Activated naive CD4-positive, alpha-beta T cell treated with anti-CD3 and anti-CD28 coated beads, Interleukin-2, amount 50 U/mL, for 72 hours (primary cell): ENCODE measurements around the gene PAK6. TPM values are rescaled to one million over a fixed set of nuclear protein-coding genes. Genes with fewer than 3 reads are reported as not detected.

ENCODE experiments used
- ATAC-seq, 2 donors: fragments of 150-1000 bp; cut with Tn5 transposase; 2 replicates each; pipeline ENCODE4 v1.10.0; 2021; ENCODE audit warnings: mild to moderate bottlenecking in 2 of 2, moderate library complexity in 2 of 2
- DNase-seq, 2 donors: peaks; one replicate each; pipeline ENCODE4 v3.0.0; 2021 to 2022; ENCODE audit warnings: low spot score in 2 of 2
- H3K27ac Mint-ChIP-seq, 2 donors: one replicate each; pipeline ENCODE4 v1.8.0; 2022; ENCODE audit warnings: mild to moderate bottlenecking in 2 of 2, mixed read lengths in 2 of 2
- H3K36me3 Mint-ChIP-seq, 2 donors: one replicate each; pipeline ENCODE4 v1.8.0; 2022; ENCODE audit warnings: mixed read lengths in 2 of 2
- H3K9me3 Mint-ChIP-seq, 2 donors: one replicate each; pipeline ENCODE4 v1.8.0; 2022; ENCODE audit warnings: mixed read lengths in 2 of 2
- total RNA-seq, 2 donors: library from RNA; stranded (reverse); gene quantifications; one replicate each; pipeline ENCODE4 v1.2.3, GENCODE V29; 2022

PAK6 gene
- total RNA-seq, 2 donors from 2014 or later: 0.29 to 0.30 TPM

DNA sequence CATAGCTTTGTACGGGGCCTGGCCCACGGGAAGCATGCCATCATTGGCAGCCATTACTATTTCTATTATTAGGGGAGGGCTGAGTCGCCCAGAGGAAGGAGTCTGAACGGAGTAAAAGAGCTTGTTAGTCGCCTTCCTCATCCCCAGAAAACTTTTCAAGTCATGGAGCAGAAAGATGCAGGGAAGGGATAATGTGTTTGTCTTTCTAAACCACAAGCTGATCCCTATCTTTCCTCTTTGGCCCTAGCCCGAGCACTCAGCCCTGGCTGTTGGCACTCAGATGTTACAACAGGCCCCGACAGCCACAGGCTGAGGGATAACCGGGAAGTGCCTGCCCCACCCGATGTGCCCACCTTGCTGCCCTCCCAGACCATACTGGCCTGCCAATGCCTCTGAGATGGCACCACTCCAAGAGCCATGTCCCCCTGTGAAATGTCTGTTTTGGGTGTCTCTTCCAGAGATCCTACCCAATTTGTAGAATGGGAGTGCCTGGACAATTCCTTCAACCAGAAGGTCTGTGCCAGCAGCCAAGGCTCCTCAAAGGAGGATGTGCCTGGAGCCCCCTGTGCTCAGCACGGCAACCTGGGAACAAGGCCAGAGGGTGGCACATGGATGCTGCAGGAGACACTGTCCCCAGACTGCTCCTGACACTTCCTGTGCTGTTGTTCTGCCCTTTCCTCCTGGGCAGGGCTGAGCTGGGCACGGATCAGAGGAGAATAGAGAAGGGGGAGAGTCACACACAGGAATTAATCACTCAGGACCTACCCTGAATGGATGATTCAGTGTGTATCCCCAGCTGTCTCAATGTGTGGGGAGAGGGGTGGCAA, 10.8 kb downstream of the PAK6 start:
- ATAC-seq (no peak), DNase-seq (no peak)
- Mint-ChIP-seq H3K27ac (no peak overlapping the region), H3K36me3 (no peaks in the 10 kb centered on the region), H3K9me3 (no peaks in the 10 kb centered on the region)

DNA sequence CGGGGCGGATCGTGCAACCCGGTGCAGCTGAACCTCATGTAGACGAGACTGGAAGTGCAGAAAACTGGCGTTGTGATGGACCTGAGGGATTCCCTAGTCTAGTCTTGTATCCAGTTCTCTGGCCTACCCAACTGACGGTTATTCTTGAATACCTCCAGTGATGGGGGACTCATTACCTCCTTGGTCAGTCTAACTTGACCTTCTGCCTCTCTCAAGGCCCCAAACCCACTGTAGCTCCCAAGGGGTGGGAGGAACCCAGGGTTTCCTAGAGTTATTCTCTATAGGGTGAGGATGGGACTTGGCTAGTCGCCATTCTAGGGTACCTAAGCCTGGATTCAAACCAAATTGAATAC, 11.4 kb downstream of the PAK6 start:
- no peaks in the 10 kb centered on the region for H3K36me3 Mint-ChIP-seq
- DNase-seq (no peak), ATAC-seq (no peak)
- H3K9me3 Mint-ChIP-seq: no peaks in the 10 kb centered on the region
- H3K27ac Mint-ChIP-seq: no peak overlapping the region

DNA sequence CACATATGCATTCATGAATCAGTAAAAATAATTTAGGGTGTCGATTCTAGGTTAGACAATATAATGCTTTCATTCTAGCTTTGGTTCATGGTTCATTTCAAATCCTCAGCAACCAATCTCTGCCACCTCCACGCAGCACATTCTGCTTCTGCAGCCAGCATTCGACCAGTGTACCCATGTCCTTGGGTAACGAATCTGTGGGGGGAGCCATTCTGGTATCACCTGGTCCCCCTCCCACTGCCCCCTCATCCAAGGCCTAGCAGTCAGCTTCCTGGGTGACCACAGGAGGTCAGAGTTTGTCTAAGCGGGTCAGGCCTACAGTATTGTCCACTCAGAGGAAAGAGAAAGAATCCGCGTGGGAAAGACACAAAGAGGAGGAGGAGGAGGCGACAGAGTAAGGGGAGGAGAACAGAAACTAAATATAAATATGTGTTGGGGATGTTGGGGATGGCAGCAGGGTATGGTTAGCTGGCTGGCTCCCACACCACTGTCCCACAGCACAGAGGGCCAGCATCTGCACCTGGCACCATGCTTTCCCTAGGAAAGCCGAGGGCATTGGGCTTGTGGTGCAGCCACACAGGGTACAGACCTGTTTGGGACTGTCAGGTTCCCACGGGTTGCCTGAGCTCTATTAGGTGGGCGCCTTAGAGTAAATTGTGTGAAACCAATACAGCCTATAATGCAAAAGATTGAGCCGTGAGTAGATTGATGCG, 12.1 kb downstream of the PAK6 start:
- Mint-ChIP-seq H3K27ac (no peak overlapping the region), H3K9me3 (no peaks in the 10 kb centered on the region), H3K36me3 (no peaks in the 10 kb centered on the region)
- DNase-seq (no peak), ATAC-seq (no peak)

DNA sequence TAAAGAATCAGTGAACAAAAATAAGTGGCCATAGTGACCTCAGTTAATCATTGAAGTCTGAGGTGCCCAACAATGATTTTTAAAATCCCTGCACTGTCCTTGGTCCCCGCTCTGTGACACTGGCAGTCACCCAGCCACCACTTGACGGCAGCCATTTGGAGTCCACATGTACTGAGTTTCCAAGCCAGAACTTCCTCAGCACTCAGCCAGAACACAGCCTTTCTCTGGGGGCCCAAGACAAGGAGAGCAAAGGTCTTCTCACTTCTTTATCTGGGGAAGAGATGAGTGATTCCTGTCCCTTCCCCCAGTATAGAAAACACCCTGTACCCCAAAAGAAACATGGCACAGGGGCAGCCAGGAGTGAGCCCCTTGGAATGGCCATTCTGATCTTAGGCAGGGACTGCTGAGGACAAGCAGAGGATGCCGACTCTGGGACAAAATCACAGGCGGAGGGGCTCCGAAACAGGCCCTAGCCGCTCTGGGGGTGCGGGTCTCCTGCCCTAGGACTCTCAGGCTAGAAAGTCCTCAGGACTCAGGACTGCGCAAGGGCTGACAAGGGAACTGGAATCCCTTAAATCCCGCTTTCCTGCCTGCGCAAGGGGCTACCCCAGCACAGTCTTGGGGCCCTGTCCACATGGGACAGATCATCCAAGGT, 12.8 kb downstream of the PAK6 start:
- ATAC-seq (no peak), DNase-seq (no peak)
- Mint-ChIP-seq H3K9me3 (no peaks in the 10 kb centered on the region), H3K36me3 (no peaks in the 10 kb centered on the region), H3K27ac (no peak overlapping the region)

DNA sequence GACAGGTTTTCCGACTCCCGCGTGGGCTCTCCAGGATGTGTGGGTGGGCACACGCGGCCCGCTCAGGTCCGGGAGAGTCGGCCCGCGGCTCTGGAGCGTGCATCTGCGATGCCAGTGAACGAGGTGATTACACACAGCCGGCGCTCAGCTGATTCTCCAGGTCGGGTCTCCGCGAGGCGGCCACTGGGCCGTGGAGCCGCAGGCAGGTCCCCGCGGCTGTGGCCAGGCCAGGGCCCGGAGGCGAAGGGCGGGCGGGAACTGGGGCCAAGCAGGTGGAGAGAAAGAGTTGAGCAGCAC, 13.2 kb downstream of the PAK6 start:
- H3K9me3 Mint-ChIP-seq: no peaks in the 10 kb centered on the region
- no peaks in the 10 kb centered on the region for H3K36me3 Mint-ChIP-seq
- ATAC-seq (no peak), DNase-seq (no peak)
- no peak overlapping the region for H3K27ac Mint-ChIP-seq

DNA sequence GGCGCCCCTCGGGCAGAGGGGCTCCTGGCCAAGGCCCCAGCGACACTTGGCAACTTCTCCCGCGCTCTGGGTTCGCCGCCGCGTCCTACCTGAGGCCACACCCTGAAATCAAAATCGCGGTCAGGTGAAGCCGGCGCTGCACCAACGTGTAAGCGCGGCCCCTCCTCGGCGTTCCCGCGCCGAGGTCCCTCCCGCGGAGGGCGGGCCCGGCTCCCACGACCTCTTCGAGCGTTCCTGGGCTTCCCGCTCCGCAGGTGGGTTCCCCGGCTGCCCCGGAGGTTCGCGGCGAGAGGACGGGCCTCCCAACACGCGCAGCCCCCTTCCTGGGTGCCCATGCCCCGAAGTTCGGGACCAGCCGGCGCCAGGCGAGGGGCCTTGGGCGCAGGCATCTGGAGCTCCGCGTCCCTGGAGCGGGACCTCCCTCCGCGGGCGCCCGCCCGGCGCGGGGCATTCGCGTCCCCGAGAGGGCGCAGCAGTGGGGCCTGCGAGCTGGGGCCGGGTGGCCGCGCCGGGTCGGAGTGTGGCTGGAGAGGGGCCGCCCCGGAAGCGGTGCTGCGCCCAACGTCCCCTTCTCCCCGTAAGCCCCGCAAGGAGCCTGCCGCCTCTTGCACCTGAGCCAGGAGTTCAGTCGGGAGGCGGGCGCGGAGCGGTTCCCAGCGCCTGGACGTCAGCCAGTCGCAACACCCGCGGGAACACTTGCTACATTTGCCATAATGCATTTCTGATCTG, 13.7 kb downstream of the PAK6 start:
- Mint-ChIP-seq H3K27ac (no peak overlapping the region), H3K36me3 (no peaks in the 10 kb centered on the region), H3K9me3 (no peaks in the 10 kb centered on the region)
- ATAC-seq: peak; percentile 28 to 60
- DNase-seq: peak in 1 of 2 donors; percentile 29

DNA sequence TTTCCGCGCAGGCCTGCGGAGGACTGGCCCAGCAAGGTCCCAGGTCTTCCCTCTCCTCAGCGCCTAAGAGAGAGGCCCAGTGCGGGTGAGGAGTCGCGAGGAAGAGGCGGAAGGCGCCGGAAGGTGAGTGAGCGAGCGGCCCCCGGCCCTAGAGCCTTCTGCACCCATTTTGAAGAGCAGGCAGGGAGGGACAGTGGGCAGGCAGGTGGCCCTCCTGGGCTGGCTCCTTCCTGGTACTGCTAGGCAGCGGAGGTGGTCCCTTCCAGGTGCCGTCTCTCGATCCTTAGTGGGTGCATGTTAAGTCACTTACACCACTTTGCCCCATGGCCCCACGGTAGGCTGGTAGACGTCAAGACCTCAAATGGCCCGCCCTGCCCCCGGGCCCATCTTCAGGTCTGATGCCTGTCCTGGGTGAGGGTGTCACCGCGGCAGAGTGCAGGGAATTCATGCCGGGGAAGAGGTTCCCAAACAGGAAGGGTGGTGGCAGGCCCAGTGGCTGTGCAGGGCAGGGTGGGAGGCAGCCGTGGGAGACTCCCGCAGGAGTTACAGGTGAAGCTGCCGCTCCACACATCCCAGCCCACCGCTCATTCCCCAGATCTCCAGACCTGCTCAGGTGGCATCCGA, 14.4 kb downstream of the PAK6 start:
- H3K36me3 Mint-ChIP-seq: no peaks in the 10 kb centered on the region
- no peak for DNase-seq
- H3K9me3 Mint-ChIP-seq: no peaks in the 10 kb centered on the region
- no peak overlapping the region for H3K27ac Mint-ChIP-seq
- peak in 1 of 2 donors; percentile 46 for ATAC-seq

DNA sequence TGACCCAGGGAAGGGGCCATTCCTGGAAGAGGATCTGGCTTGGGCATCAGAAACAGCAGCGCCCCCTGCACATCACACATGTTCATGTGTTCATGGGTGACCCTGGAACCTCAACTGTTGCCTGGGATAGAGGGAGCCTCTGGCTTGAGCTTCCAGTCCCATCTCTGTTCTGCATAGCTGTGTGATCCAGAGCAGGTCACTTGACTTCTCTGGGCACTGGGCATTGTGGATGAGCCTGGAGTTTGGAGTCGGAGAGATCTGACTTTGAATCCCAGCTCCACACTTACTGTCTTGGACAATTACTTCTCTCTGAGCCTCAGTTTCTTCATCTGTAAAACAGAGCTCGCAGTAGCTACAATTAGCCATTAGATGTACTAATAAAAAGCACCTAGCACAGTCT, 15.6 kb downstream of the PAK6 start:
- DNase-seq (no peak), ATAC-seq (no peak)
- no peak overlapping the region for H3K27ac Mint-ChIP-seq
- H3K9me3 Mint-ChIP-seq: no peaks in the 10 kb centered on the region
- no peaks in the 10 kb centered on the region for H3K36me3 Mint-ChIP-seq

DNA sequence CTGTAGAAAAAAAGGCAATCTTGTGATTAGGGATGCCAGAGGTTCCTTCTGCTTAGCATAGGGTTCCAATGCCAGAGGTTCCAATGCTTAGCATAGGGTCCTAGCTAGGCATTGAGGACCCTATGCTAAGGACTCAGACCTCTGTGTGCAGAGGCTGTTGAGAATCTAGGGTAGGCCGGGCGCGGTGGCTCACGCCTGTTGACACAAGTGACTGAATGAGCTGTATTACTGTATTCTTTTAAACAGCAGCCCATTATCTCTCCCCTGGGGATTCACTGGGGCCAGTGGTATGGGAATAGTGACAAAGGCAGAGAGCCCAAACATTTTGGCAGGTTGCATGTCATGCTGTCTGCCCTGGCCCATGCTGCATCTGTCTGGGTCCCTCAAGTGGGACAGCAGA, 16.2 kb downstream of the PAK6 start:
- H3K27ac Mint-ChIP-seq: no peak overlapping the region
- ATAC-seq (no peak), DNase-seq (no peak)
- no peaks in the 10 kb centered on the region for H3K36me3 Mint-ChIP-seq
- H3K9me3 Mint-ChIP-seq: no peaks in the 10 kb centered on the region

DNA sequence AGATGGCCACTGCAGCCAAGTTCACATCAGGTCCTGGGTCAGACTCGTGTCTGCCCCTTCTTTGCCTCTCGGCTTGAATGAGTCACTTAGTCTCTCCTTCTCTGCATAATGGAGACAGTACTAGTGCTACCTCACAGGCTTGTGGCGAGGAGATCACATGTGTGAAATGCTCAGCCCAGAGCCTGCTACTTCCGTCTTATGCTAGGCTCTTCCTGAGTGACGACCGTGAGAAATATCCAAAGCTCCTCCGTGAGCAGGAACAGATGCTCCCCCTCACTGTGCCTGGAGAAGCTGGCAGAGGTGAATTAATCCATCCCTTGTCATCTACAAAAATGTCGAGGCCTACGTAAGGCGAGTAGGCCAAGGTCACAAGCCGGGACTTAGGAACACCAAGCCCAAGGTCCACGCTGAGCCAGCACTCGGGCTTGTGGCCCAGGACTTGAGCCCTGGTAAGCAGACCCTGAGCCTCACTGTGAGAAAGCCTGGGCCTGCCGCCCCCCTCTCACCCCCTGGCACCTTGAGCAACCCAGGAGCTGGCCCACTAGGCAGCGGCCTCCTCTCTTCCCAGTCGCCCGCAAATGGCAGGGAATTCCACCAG, 17.9 kb downstream of the PAK6 start:
- Mint-ChIP-seq H3K27ac (no peak overlapping the region), H3K36me3 (no peaks in the 10 kb centered on the region), H3K9me3 (no peaks in the 10 kb centered on the region)
- no peak for DNase-seq
- ATAC-seq: peak in 1 of 2 donors; percentile 72

DNA sequence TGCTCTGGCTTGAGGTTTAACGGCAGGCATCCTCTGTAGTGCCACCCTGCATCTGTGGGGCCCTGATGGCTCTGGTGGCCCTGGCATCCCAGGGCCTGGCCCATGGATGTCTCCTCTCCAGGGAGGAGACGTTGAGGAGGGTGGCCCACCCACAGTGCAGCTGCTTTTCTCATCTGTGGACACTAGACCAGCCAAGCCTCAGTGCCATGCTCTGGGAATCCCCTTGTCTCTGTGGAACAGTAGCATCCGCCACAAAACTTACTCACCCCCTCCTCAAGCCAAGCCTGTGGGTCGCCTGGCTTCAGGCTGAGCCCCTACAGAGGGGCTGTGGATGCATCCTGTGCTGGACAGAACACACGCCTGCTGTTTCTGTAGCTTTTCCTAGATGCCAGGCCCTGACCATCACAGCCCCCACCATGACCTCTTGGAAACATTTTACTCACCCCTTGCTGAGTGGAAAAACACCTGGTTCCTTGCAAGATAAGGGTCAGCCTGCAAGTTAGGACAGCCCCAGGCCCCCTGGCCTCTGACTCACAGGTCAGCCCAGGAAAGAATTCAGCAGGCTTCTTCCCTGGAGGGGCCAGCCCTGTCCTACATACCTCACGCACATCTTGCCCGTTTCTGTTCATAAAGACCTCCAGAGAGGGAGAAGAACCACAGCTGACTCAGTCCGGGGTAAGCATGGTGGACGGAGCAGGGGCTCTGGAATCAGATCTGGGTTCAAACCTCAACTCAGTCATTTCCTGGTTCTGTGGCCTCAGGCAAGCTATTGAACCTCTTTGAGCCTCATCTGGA, 19.0 kb downstream of the PAK6 start:
- no peaks in the 10 kb centered on the region for H3K9me3 Mint-ChIP-seq
- no peak for DNase-seq
- peak in 1 of 2 donors; percentile 36 for ATAC-seq
- H3K36me3 Mint-ChIP-seq: no peaks in the 10 kb centered on the region
- H3K27ac Mint-ChIP-seq: peak overlapping the region in 1 of 2 donors; percentile 36

DNA sequence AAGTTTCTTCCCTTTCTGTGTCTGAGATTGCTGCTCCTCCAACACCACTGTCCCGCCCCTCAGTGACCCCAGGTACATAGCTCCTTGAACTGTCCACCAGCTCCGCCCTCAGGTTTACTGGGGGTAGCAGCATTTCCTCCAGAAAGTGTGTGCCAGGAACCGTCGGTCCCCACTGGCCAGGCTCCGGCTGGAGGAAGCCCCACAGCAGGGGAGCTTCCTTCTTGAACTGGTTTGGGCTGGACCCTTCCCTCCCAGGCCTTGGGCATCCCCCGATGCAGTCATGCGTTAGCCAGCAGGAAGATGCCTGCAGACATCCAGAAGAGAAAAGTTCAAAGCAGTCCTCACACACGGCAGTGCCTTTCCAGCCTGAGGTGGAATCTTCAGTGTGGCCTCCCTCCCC, 19.7 kb downstream of the PAK6 start:
- DNase-seq: no peak

DNA sequence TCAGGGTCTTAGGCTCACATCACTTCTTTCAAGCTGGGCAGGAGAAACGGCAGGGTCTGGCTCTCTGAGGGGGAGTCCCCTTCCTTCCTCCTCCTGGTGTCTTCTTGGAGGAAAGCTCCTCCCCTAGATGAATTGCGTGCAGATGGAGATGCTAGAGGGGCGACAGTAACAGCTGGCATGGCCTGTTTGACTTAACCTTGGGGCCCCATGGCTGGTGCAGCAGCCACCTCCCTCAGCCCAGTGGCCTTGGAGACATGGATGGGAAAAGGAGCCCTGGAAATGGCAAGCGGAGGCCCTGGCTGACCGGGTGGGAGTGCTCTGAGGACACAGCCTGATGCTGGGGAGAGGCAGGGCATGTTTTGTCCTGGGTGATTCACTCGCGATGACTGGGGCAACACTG, 20.2 kb downstream of the PAK6 start:
- Mint-ChIP-seq H3K9me3 (no peaks in the 10 kb centered on the region), H3K27ac (no peak overlapping the region), H3K36me3 (no peaks in the 10 kb centered on the region)
- DNase-seq: no peak
- ATAC-seq: no peak

More for the DNA sequence above, 19.7 kb downstream of the PAK6 start:
- no peak overlapping the region for H3K27ac Mint-ChIP-seq
- no peaks in the 10 kb centered on the region for H3K9me3 Mint-ChIP-seq
- ATAC-seq: no peak
- H3K36me3 Mint-ChIP-seq: no peaks in the 10 kb centered on the region

DNA sequence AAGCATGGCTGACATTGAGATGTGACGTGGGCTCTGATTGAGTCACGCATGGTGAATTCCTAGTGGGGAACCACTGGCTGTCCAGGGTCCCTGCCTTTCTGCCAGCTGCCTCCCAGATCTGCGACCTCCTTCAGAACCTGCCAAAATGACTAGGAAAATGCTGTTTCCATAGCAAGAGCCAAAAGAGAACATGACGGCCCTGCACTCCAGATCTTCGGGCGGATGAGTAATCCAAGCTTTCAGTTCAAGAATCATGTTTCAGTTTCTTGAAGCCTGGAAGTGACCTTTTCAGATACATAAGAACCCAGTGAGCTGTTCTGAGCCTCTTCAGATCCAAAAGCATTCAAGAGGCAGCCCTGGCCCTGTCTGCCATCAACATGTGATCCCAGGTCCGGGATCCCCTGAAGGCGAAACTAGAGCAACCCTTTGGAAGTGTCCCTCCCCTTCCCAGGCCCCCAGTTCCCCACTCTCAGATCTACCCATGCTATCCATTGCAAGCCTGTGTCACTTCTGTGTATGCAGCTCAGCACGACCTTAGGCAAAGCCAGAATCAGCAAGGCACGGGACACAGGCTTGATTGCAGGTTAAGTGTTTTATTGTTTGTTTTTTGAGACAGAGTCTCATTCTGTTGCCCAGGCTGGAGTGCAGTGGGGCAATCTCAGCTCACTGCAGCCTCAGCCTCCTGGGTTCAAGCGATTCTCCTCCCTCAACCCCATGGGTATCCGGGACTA, 24.3 kb downstream of the PAK6 start:
- peak overlapping the region in 1 of 2 donors; percentile 45 for H3K27ac Mint-ChIP-seq
- H3K36me3 Mint-ChIP-seq: no peaks in the 10 kb centered on the region
- no peaks in the 10 kb centered on the region for H3K9me3 Mint-ChIP-seq
- DNase-seq: no peak
- ATAC-seq: peak in 1 of 2 donors; percentile 12
